Activated CD4-positive, alpha-beta T cell treated with anti-CD3 and anti-CD28 coated beads, Interleukin-2, amount 50 U/mL, for 4 hours (primary cell): ENCODE results near the gene SELENOP.

Experiments used
- DNase-seq, 2 experiments: peaks; one replicate each; pipeline ENCODE4 v3.0.0-alpha.2; 2020

Gene SELENOP

DNA sequence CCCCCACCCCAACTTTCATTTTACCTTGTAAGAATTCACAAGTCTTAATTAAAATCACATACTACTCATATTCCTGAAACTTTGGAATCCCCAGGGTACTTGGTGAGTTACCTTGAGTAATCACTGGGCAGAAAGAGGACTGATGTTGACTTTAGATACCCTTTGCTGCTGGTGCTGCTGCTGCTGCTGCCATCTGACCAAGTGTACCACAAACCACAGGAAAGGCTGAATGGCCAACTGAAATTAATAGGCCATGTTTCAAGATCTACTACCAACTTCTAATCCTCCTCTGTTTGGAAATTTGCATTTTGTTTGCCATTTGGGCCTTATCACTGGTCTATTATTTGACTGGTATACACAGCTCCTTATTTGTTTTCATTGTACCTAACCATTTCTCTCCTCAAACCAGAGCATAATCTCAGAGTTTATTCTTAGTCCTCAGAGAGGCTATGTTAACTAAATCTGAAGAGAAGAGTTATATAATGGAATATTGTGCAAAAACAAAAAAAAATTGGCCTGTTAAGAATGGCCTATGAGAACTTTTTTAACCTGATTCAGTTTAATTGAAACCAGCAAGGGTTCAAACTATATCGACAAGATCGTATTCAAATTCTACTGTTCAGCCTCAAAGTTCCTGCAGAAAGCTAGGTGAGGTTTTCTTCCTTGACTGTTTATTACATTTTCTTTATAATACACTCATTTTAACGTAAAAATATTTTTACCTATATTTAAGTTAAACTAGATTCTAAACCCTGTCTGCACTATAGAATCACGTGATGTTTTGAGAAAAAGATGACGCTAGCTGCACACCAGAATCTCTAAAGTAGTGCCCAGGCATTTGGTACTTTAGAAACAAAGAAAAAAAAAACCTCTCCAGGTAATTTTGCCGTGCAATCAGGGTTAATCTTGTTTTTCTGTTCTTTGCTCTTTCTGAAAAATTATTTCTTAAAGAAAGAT is 13.1 kb downstream of the SELENOP start:
- no peak for DNase-seq

DNA sequence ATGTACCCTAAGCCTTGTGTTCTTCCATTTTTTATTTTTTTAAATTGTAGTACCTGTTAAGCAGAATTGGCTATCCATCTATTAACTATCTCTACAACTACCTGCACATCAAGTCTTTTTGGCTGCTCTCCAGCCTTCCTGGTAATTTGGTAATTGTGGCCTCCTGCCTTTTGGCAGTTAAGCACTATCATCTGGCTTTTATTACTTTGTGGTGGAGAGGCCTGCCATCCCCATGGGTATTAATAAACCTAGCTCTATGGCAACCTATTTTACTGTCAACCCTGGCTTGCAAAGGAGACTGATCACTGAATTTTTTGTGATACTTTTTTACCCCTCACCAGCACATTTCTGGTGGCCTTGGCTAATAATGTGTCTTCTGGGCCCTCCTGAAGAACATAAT is 20.5 kb downstream of the SELENOP start:
- DNase-seq: no peak

DNA sequence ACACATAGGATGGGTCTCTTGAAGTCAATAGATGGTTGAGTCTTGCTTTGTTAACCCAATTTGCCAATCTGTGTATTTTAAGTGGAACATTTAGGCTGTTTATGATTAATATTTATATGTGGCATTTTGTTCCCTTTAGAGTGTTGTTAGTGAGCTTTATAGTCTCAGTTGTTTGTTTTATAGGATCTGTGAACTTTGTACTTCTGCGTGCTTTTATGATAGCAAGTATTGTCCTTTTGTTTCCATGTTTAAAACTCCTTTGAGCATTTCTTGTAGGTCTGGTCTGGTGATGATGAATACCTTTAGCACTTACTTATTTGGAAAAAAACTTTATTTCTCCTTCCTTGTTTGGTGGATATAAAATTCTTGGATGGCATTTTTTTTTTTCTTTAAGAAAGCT is 23.8 kb downstream of the SELENOP start:
- no peak for DNase-seq

DNA sequence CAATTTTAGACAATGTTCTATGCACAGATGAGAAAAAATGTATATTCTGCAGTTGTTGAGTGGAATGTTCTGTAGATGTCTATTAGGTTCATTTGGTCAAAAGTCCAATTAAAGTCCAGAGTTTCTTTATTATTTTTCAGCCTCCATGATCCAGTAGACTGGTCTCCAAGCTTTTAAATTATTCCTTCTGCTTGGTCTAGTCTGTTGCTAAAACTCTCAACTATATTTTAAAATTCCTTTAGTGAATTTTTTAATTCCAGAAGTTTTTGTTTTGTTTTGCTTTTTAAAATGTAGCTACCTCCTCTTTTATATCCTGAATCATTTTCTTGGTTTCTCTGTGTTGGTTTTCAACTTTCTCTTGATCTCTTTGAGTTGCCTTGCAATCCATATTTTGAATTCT is 24.6 kb downstream of the SELENOP start:
- no peak for DNase-seq

DNA sequence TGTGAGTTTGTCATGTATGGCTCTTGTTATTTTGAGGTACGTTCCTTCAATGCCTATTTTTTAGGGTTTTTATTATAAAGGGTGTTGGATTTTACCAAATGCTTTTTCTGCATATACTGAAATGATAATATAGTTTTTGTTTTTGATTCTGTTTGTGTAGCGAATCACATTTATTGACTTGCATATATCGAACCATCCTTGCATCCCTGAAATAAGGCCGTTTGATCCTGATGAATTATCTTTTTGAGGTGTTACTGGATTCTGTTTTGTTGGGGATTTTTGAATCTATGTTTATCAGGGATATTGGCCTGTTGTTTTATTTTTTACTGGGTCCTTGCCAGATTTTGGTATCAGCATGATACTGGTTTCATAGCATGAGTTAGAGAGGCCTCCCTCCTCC is 25.9 kb downstream of the SELENOP start:
- DNase-seq: no peak

DNA sequence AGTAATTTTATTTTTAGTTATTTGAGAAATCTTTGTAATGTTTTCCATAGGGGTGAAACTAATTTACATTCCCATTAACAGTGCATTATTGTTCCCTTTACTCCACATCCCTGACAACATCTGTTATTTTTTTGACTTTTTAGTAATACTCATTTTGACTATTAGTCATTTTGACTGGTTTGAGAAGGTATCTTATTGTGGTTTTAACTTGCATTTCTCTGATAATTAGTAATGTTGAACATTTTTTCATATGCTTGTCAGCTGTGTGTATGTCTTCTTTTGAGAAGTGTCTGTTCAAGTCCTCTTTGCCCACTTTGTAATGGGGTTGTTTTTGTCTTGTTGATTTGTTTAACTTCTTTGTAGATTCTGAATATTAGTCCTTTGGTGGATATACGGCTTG is 27.6 kb downstream of the SELENOP start:
- no peak for DNase-seq

DNA sequence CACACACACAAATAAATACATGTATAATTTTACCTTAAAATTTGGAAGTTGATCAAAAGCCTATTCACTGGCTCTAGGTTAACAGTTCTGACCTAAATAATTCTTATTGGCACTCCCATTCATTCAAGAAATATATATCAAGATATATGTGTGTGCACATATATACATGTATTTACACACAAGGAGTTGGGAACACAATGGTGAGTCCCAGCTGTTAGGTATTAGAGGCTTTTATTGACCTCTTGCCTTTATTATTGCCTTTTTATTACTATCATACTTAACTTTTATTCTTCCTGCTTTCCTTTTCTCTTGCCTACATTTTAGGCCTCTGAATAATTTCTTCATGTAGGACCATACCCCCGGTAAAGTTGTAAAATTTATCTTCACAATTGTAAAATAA is 30.1 kb downstream of the SELENOP start:
- DNase-seq: no peak

DNA sequence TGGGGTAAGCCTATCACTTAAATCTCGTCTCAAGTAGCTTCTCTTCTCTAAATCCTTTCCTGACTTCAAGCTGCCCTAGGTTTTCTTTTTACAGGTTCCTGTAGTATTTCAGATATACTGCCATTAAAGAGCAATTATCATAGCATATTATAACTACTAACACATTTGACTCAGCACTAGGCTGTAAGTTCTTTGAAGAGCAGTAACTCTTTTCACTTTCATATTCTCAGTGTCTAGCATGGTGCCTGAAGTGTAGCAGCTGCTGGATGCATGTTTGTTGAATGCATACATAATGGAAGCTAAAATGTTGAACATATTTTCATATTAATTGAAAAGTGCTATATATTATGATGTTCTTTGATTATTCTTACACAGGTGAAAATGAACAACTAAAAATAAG is 32.6 kb downstream of the SELENOP start:
- no peak for DNase-seq

DNA sequence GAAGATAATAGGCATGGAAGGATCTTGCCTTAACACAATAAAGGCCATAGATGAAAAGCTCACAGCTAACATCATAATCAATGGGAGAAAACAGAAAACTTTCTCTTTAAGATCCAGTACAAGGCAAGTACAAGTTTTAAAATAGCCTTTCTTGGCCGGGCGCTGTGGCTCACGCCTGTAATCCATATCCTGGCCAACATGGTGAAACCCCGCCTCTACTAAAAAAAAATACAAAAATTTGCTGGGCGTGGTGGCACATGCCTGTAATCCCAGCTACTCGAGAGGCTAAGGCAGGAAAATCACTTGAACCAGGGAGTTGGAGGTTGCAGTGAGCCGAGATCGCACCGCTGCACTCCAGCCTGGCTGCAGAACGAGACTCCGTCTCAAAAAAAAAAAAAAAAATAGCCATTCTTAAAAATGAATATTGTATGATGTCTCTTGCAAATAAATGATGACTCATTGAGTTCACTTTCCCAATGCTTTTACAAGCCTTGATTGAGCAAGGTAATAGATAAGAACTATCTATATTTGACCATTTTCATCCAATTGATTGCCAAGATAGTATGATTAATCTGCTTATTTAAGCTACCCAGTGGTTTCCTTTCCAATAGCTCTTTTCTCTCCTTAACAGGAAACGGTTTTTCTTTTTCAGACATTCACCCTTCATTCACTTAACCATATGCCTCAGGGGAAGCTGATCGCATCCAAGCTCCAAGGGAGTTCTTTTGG is 39.3 kb downstream of the SELENOP start:
- DNase-seq: no peak

DNA sequence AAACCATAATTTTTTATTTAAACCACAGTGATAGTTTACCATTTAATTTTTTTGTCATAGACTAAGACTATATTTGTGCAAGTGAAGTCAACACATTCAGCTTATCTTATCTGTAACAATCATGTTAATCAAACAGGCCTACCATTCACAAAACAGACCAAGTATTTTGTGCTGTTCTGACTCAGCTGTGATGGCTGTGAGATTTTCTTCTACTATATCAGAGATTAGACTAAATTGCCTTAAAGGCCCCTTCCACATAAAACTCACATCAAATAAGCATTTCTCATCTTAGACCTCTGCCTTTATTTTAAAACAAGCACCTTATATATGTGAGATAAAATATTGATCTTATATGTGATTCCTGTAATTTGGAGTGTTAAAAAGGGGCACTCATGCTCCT is 41.7 kb downstream of the SELENOP start:
- no peak for DNase-seq

DNA sequence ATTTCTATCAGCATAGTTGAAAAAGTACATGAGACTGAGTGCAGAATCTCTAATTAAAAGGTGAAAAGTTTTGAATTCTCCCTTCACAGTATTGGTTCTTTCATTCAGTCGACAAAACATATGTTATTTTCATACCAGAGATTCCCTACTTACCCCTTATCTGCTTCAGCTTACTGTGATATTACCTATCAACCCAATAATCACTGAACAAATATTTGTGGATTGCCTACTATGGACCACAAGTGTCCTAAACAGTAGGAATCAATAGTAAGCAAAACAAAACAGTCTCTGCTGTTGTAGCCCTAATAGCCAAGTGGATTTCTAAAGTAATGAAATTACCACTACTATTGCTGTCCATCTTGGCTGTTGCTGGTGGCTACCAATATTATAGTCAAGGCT is 43.6 kb downstream of the SELENOP start:
- DNase-seq: no peak

DNA sequence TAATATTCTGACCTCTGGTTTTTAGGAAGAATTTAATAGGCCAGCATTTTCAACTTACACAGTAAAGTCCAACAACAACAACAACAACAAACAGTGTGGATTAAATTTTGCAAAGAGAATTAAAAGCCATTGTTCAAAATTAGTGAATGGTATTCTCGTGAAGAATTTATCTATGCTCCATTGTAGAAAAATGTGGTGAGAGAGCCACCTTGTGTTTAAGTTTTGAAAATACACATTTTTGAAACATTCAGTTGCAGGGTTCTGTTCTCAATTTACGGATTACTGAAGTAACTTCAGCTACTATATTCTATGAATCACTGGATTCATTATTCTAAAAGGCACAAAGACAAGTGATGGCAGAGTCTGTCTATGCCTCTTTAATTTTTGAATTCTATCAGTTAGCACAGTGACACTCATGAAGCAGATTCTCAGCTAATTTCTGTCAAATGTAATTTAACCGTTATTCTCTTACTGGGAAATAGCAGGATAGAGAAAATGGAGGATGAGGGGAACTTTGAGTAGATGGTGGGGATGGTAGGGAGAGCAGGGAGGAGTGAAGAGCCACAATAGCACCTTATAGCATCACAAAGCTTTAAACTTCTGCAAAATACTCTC is 44.1 kb downstream of the SELENOP start:
- no peak for DNase-seq

DNA sequence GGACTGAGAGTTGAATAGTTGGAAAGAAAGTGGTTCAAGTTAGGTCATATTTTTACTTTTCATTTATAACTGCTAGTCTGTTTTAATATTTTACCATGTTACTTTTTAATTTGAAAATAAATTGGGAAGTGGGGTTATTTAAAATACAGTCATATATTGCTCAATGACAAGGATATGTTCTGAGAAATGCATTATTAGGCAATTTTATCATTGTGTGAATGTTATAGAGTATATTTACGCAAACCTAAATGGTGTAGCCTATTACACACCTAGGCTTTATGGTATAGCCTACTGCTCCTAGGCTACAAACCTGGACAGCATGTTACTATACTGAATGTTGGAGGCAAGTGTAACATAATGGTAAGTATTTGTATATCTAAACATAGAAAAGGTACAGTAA is 49.9 kb downstream of the SELENOP start:
- no peak for DNase-seq

DNA sequence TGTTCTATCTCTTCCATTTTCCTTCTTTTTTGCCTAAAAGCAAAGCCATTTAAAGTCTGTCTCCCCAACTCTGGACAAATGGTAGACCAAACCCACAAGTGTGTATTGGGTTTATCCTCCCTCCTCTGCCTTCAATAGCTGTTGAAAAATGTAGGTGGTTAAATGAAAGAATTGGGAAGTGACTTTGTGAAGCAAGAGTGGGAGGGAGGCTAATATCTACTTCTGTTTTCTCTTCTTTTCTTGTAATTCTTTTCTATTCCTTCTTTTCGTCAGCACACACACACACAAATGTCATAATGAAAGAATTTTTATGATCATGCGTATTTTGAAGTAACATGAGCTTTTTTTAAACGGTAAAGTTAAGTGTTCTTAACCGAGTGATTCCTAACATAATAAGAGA is 51.3 kb downstream of the SELENOP start:
- DNase-seq: no peak

DNA sequence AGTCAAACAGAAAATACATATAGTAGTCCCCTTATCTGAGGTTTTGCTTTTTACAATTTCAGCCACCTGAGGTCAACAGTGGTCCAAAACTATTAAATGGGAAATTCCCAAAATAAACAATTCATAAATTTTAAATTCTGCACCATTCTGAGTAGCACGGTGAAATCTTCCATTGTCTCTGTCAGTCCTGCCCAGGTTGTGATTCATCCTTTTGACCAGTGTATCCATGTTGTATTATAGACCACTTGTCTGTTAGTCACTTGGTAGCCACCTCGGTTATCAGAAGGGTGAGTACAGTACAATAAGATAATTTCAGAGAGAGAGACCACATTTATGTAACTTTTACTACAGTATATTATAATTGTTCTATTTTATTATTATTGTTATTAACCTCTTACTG is 52.2 kb downstream of the SELENOP start:
- DNase-seq: no peak

DNA sequence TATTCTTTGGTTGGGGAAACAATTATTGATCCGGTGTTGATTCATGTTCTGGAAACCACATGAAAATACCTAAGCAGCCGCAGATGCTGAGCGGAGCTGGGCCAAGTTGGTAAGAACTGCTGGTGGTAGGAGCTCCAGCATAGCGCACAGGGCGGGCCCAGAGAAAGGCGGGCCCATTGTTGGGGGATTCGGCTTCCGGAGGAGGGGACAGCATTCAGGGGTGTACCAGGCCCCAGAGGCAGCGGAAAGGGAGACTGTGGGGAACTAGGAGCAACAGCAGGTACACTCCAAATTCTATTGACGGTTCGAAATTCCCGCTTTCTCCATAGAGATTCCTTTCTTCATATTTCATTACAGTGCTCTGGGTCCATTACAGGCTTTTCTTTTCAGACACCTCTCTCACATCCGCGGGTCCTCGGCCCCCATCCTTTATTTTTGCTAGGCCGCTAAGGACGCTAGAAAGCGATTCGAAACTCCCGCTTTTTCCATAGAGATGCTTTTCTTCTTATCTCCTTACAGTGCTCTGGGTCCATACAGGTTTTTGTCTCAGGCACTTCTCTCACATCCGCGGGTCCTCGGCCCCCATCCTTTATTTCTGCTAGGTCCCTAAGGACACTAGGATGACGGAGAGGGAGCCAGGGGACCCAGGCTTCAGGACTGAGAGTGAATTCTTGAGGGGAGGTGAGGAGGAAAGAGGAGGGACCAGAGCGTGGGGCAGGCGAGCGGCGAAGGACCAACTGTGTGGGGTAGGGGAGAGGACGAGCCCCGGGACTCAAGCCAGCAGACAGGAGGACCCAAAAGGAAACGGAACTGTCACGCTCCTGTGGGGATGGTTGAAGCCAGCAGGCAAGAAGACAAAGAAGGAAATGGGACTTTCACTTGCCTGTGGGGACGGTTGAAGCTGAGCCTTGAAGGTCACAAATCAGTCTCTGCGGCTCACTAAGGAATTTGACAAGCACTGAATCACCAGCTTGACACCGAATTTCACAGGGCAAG is 54.8 kb downstream of the SELENOP start, which contains the start of gene CCDC152:
Gene CCDC152, plus strand, starts transcription at position 213 of the 996 bp plus-strand sequence. CDS start 2,304 bp downstream, outside the sequence.
- peak; percentile 45 to 46 for DNase-seq

DNA sequence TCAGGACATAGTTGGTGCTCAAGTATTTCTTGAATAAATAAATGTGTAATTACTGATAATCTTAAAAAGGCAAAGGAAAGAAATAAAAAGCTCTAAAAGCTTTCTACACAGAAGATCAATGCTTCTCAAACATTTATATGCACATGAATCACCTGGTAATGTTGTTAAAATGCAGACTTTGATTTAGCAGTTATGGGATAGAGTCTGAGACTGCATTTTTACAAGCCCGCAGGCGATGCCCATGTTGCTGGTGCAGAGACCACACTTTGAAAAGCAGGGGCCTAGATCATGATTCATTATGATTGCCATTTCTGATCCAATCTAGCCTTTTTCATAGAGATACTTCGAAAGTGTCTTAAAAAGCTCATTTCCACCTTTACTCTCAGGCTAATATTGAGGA is 58.6 kb downstream of the SELENOP start:
- no peak for DNase-seq

DNA sequence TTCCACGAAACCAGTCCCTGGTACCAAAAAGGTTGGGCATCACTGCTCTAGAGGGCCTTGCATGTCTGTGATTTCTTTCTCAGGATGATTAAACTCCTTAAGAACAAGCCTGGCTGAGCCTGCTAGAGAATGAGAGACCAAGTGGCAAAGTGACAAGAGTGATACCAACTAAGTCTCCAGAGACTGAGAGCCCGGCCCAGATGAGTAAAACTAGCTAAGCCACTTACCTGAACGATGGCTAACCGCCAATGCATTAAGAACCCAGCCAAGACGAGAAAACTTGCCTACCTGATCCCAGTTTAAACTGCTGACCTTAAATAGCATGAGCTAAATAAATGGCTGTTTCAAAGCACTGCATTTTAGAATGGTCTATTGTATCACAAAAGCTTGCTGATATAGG is 60.6 kb downstream of the SELENOP start:
- DNase-seq: no peak

DNA sequence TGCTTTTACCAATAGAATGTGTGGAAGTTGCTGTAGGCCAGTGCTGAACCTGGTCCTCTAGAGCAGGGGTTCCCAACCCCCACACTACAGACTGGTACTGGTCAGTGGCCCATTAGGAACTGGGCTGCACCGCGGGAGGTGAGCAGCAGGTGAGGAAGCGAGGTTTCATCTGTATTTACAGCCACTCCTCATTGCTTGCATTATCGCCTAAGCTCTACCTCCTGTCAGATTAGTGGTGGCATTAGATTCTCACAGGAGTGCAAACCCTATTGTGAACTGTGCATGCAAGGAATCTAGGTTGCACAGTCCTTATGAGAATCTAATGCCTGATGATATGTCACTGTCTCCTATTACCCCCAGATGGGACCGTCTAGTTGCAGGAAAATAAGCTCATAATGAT is 61.2 kb downstream of the SELENOP start:
- no peak for DNase-seq
